Myocyte (in vitro differentiated cells): ENCODE data around the gene FAM184B. TPM values are rescaled to one million over a fixed set of nuclear protein-coding genes. Genes with fewer than 3 reads are reported as not detected.

Experiments used
- DNase-seq: peaks from one replicate; pipeline ENCODE4 v3.0.0-alpha.2; 2012; ENCODE audit warnings: low read depth
- total RNA-seq: library from RNA; depleted of rRNA; stranded (reverse); fragments of >200 nt; gene quantifications from 2 replicates; pipeline ENCODE4 v1.2.3, GENCODE V29; 2014

Gene FAM184B
- total RNA-seq, 1 donor from 2014 or later: not detected

DNA sequence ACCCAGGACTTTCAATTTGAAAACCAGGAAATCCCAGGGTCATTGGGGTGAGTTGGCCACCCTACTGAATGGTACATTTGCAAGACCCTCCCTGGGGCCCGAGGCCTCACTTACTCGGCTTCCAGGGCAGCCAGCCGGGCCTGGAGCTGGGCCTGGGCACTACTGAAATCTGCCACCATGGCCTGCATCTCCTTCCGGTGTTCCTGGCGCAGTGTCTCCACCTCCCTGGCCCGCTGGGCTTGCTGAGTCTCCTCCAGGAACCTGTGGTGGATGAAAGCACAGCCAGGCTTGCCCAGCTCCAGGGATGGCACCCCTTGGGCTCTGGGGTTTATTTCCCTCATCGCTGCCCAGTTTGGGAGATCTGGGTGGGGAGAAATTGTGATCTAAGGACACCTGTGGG lies 142.3 kb downstream of the FAM184B start:
- DNase-seq: no peak

DNA sequence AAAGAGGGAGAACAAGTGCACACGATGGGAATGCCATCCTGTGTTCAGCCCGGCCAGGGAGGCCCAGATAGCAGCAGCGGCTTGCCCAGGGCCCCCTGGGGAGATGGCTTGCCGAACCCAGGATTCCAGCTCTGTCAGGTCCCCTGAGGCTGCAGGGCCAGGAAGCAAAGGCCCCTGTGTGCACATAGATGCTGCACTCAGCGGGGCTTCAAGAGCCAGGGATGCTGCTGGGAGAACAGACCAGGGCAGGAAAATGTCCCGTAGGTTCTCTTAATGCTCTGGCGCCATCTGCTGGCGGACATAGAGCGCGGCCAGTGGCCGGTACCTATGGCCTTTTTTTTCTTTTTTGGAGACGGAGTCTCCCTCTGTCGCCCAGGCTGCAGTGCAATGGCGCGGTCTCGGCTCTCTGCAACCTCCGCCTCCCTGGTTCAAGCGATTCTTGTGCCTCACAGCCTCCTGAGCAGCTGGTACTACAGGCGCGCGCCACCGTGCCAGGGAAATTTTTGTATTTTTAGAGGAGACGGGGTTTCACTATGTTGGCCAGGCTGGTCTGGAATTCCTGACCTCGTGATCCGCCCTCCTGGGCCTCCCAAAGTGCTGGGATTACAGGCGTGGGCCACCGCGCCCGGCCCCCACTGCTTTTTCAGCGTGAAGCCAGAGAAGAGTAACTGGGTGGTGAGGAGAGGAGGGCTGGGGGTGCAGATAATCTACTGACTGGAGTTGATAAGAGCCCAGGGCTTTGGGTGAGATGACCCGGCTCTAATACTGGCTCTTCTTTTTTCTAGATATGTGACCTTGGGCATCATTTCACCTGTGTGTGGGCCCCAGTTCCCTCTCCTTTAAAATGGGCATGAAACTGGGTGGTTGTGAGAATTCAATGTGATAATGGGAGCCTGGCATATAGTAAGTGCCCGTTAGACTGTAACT lies 144.5 kb downstream of the FAM184B start:
- peak; percentile 76 for DNase-seq

DNA sequence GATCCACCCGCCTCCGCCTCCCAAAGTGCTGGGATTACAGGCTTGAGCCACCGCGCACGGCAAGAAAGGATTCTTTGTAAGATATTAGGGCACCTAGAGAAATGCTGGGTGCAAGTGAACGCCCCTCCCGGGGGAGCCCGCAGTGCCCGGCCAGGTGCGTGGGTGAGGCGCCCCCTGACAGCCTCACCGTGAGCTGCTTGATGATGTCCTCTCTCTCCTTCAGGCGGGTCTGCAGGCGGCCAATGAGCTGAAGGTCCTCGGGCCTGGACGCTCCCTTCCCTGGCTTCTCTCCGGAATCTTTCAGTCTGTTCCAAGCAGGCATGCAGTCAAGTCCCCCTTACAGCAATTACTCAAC lies 145.1 kb downstream of the FAM184B start:
- DNase-seq: no peak

DNA sequence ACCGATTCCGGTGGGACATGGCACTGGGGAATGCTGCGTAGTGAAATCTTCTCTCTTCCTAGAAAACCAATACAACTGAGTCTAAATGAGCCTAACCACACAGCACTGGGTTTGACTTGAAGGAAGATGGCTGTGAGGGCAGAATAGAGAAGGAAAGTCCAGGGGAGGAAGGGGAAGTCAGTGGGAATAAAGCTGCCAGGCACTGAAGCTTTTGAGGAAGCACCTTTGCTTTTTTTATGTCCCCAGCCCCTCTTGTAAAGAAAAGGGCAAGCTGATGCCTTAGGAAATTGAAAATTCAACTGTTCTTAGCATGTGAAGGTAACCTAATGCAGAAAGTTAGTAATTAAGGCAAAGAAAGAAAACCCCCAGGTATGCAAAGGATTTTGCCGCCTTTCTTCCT lies 146.4 kb downstream of the FAM184B start:
- no peak for DNase-seq

DNA sequence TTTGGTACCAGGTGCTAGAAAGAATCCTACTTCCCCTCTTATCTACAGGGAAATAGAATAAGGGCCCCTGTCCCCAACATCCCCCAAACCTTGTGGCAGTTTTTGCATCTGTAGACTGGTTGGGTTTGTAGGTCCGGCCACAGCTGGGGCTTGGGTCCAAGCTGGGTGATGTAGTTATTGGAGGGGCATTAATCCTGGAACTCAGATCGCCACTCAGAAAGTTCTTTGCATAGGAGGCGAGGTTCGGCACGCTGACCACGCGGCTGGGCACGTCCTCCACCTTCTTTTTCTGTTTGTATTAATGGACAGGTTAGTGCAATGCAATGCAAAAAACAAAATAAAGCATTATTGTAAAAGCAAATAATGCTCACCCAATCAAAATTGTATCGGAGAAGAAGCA lies 147.8 kb downstream of the FAM184B start:
- no peak for DNase-seq

DNA sequence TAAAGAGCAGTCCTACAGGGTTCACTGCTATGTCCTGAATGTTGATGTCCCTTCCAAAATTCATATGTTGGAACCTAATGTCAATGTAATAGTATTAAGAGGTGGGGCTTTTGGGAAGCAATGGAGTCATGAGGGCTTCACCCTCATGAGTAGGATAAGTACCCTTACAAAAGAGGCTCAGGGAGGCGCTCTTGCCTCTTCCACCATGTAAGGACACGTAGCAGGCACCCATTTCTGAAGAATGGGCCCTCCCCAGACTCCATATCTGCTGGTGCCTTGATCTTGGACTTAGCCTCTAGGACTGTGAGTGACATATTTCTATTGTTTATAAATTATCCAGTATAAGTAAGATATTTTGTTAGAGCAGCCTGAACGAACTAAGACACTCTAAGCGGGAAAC lies 151.2 kb downstream of the FAM184B start:
- no peak for DNase-seq

DNA sequence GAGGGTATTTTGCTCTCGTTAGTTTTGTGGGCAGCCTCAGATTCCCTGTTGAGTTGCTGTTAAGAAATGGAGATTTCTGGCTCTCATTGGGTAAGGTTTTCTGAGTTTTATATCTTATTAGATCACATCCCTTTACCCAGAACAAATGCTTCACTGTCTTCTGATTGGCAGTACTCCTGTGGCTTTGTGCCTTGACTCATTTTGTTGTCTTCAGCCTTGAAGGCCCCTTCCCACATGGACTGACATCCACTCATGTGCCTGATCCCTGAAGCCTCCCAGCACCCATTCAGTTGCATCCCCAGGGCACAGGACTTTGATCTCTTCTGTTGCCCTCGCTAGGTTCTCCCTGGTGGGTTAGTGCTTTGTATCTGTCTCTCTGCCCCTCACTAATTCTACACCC lies 156.6 kb downstream of the FAM184B start:
- no peak for DNase-seq

DNA sequence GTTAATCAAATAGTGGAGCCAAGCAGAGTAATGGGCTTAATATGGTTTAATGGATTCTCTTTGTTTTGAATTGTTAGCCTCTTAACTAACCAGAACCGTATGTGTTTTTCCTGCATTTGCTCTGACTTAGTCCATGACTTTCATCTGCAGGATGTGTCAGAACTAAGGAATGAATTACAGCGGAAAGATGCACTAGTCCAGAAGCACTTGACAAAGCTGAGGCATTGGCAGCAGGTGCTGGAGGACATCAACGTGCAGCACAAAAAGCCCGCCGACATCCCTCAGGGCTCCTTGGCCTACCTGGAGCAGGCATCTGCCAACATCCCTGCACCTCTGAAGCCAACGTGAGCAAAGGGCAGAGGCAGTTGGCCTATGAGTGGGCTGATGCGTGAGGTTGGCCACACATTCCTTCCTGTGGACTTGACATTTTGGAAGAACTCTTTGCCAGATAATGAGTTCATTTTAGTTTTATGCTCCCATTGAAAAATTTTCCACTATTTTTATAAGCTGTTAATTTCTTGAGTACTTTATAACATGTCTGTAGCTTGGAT lies 157.9 kb downstream of the FAM184B start:
- no peak for DNase-seq

DNA sequence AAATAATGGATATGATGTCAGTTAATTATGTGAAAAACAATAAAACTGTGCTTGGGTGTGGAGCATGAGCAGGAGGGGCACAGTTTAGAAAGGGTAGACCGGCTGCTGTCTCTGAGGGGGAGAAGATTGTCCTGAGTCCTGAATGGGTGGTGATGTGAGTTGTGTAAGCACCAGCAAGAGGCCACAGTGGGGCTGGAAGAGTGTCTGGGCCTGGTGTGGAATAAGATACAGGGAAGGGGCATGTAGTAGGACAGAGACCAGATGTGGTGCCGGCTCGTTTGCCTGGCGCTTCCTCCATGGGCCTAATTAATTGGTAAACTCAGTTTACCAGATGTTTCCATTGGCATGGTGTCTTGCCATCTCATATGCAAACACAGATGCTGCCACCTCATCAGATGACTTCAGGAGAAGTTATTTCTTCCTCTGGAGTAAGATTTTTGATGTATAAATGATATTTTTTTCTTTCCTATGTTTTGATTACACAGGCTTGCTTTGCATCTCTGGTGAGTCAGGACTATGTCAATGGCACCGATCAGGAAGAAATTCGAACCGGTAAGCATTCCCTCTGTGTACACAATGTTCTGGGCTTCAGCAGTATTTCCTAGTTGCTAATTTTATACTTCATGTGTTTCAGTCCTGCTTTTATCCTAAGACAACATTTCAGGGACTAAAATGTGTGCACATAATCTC lies 161.9 kb downstream of the FAM184B start:
- no peak for DNase-seq

DNA sequence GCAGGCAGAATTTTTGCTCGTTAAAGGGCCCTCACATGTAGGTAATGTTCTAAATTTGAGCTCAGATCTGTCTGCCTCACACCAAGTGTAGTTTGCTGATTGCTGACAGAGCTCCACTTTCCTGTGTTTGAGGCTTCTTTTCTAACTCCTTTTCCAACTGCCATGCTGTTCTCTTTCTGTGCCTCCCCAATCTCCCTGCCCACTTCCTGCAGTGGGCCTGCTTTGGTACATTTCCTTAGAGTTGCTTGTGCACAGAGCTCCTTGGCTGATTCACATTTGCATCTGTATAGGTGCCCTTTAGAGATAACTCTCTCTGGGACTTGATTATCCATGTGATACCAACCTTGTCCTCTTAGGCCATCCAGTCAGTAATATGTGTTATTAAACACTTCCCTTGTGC lies 162.5 kb downstream of the FAM184B start:
- DNase-seq: no peak

DNA sequence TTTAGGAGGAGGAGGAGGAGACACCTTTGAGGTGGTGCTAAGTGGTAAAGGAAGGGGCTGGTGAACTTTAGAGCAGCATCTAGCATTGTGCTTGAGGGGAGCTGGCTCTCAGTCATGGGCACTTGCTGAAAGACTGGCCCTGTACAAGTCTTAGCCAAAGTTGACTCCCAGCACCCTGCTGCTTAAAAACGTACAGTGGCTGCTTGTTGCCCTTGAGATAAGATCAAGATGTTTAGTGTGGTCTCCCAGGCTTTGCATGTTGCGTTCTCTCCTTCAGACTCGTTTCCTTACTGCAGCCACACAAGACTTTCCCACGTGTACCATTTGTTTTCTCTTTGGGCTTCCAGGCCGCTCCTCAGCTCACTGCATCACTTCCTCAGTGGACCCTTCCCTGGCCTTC lies 165.1 kb downstream of the FAM184B start:
- no peak for DNase-seq

DNA sequence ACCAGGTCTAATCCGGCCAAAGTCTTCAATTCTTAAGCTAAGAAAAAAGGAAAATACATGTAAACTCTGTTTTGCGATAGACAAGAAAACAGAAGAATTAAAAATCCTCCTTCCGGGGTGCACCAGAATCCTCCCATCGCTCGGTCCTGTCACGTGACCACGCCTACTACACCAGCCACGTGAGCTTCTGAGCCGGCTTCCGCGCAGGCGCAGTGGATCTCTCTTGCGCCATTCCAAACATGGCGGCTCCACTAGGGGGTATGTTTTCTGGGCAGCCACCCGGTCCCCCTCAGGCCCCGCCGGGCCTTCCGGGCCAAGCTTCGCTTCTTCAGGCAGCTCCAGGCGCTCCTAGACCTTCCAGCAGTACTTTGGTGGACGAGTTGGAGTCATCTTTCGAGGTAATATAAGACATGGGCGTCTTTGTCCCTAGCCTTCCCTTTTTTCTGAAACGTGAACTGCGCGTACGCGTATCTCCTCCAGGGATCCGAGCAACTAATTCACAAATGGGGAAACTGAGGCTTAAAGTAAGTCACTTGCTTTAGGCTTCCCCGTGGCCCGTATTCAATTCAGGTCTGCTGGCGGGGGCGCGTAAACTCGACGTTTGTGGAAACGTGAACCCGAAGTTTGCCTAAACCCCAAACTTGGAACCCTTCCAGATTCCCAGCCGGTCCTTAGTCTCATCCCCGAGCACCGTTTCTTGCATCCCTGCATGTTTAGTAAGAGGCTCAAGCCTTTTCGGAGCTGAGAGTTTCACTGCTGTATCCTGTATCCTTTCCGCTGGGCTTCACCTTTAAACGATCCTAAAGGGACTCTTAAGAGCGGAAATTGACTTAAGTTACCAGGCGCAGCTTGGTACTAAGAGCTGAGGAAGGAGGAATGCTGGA lies 166.8 kb downstream of the FAM184B start, which contains the start of gene MED28:
MED28 (plus strand) TSS at position 226 of the 884 bp plus-strand sequence; CDS start at position 240, 14 bp downstream.
- peak; percentile 97 for DNase-seq

DNA sequence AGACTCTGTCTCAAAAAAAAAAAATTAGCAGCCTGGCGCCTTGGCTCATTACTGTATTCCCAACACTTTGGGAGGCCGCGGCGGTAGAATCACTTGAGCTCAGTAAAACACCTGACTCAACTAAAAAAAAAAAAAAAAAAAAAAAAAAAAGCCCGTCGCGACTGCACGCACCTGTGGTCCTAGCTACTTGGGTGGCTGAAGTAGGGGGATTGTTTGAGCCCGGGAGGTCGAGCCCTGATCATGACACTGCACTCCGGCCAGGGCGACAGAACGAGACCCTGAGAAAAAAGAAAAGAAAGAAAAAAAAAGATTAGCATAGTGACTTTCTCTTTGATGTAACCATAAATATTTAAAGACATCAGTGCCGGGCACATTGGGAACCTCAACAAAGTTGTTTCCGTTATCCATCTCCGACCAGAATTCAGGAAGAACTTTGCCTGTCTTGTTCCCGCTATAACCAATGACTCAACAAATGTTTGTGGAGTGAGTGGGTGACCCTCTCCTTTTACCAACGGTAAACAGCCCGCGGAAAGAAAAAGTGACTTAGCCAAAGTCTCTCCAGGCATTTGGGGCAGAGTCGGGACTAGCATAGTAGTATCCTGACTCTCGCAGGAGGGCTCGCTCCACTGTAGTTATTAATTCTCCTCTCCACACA lies 167.5 kb downstream of the FAM184B start:
- no peak for DNase-seq

DNA sequence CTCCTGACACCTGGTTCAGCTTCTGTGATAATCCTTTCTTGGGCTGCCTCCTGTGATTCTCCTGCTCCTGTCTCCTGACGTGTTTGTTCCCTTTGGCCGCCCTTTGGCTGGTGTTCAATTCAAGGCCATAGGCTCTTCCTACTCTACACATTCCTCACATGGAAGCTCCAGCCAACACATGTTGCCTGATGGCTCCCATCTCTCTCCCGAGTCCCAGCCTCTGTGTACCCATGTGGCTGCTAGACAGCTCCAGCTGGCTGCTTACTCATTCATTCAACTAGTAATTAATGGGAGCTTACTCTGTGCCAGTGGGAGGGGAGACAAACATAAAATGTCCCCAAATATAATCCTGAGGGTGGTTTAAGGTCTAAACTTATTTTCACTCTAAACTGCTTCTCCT lies 176.2 kb downstream of the FAM184B start:
- no peak for DNase-seq

DNA sequence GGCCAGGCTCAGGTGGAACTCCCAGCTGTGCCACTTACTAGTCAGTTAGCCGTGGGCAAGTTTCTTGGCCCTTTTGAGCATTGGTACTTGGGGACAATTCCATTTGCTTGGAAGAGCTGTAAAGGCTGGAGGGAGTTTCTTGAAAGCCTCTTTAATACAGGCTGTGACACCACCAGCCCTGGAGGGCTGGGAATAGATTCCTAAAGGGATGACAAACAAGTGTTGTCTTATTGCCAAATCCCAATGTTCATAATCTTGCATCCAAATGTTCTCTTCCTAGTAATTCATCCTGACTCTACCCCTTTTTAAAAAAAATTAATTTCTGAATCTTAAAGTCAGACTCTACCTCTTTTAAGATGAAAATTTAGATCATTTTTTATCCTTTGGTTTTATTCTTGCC lies 181.6 kb downstream of the FAM184B start:
- no peak for DNase-seq

DNA sequence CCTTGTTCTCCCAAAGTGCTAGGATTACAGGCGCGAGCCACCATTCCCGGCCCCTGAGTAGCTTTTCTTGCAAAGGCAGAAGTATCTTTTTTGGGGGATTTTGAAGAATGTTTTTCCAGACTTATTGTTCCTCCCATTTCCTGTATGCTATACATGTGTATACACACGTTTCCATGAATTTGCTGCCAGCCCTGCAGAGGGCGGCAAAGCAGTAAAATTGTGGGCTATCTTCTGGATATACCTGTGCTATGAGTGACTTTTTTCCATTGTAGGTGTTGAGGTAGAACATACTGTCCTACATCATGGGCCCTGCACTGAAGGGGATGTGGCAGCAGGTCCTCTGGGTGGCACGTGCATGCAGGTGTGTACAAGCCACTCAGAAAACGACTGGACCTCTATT lies 183.9 kb downstream of the FAM184B start:
- no peak for DNase-seq

DNA sequence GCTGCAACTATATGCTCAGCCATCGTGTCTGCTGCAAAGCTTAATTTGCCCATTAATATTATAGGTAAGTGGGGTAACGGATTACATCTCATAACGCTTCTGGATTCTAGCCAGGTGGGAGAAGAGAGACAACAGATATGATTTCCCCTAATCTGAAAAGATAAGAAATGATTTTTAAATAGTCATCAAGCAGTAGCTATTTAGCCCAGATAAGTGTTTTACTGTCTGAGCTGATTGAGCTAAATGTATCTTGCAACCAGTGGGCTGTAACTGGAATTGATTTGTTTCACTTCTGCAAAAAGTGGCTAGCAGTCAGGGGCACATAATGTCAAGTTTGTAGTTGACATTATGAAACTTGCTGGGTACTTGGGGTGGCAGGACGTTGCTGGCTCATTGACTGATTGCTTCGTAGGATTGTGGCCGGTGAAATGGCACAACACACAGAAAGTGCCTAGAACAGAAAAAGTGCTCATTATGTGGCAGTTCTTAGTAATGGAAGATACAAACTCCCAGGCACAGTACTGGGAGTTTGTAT lies 185.9 kb downstream of the FAM184B start:
- no peak for DNase-seq

DNA sequence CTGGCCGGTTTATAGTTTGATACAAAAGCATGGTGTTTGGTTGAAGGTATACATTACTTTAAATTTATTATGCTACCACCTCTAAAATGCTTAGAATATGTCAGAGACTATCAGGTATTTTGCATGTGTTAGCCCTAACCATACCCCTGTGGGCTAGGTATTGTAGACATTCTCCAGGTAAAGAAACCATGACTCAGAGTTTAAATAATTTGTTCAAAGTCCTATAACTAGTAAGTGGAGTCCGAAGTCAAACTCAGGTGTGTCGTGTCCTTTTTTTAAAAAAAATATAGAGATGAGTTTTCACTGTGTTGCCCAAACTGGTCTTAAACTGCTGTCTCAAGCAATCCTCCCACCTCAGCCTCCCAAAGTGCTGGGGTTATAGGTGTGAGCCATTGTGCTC lies 192.1 kb downstream of the FAM184B start:
- DNase-seq: no peak

DNA sequence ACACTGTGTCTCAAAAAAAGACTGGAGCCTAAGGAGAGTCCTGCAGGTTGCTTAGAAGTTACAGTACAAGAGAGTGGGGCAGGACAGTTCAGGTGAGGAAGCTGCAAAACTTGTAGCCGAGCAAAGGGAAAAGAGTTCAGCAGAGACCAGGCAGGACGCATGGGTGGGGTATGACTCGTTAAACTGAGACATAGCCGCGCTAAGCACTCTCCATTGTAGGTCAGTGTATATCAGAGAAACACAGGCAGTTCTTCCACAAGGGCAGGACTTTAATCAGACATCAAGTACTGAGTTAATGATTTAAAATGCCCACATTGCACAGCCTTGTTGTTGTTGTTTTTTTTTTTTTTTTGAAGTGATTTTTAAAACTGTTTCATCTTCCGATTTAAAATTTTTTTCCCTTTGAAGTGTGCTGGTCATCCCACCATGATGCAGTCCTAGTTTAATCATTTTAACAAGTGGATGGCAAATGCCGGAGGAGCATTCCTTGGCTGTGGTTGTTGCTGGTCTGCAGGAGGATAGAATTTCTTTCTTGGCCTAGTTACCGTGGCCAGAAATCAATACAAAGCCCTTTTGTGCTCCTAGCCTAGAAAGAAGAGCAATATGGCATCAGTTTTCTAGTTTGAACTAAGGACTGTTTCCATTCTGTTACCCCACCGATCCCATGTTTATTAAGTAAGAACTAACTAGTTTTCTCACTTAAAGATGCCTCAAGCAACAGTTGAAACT lies 194.2 kb downstream of the FAM184B start:
- peak; percentile 15 for DNase-seq
